NCI-H2227 (cell line): ENCODE measurements around the gene PTPRD.

ENCODE experiments used
- DNase-seq: peaks from one replicate; lab custom pipeline; 2025; ENCODE audit not compliant: unreplicated experiment; lab: John Stamatoyannopoulos, UW

PTPRD gene

GRCh38 chr9:8514760-8515159 is 2098.0 kb downstream of the PTPRD start:
- no peak for DNase-seq

GRCh38 chr9:8508671-8509290 is 2104.0 kb downstream of the PTPRD start:
- no peak for DNase-seq

GRCh38 chr9:8494571-8494970 is 2118.2 kb downstream of the PTPRD start:
- no peak for DNase-seq

DNA sequence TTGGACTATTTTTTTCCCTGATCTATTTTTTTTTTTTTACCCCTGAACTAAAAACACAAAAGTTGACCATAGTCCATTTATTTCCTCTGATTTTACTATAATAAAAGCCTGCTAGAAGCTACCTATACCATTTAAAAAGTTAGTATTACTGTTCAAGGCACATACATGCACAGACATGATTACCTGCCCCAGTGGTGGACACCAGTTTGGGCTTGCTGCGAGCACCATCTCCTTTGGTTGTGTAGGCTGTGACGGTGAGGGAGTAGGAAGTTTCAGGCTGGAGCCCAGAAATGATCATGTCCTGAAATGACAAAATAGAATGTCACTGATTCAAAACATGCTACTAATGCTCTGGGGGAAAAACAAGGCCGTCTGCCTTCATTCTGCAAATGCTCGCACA is 2120.1 kb downstream of the PTPRD start:
- no peak for DNase-seq

GRCh38 chr9:8492024-8492423 is 2120.8 kb downstream of the PTPRD start:
- no peak for DNase-seq

GRCh38 chr9:8491563-8491962 is 2121.2 kb downstream of the PTPRD start:
- DNase-seq: no peak

DNA sequence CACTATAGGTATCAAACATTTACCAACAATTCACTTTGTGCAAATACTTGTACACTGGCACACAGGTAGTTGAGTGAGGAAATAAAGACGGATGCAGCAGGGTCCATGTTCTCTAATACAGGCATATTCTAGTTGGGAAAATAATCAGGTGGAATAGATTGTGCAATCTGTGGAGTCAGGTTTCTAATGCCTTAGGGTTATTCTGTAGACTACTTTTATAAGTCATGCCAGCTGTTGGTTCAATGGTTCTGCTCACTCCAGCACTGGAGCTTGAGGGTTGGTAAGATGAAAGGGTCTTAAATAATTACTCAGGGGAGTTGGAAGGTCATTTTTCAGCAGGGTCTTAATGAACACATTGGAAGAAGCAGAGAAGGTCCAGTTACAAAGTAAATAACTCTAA is 2123.0 kb downstream of the PTPRD start:
- DNase-seq: no peak

- peak; percentile 23 for DNase-seq
Measured at GRCh38 chr9:8486095-8486494, 2126.7 kb downstream of the PTPRD start.

DNA sequence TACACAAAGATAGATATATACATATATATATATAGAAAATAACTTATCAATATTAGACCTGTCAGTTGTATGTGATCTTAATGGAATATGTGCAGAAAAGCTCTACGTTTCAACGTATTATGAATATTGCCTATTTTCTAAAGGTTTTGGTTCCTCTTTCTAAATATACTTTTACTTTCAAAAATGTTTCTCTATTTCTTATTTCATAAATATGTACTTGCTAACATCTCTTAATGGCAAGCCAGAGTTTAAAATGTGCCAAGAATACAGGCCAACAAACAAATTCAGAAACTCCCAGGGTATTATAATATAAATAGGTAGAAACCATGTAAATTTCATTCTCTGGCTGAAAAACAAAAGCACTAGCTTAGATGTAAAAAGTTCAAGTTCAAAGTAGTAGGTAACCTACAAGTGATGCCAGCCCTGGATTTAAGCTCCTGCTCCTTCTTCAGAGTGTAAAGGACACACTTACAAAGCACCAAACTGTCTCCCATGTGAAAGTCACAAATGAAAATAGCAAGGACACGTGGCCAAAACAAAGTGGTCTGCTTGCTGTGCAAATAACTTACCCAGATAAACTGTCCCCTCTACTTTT is 2128.1 kb downstream of the PTPRD start:
- DNase-seq: no peak

DNA sequence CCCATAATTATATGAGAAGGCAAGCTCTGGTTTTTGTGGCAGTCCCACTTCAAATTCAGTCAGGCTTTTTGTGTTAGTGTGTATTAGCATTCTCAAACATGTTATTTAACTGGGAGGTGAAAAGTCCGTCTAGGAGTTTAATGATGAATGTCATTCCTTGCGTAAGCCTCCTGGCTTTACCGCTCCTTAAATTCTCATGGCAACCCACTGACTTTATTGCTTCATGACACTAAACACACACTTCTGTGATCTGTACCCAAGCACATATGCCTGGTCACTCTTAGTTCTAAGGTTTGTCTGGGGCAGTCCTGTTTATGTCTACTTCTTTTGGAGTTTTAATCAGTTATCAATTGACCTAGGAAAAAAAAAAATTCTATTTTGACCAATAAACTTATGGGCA is 2135.4 kb downstream of the PTPRD start:
- DNase-seq: no peak

DNA sequence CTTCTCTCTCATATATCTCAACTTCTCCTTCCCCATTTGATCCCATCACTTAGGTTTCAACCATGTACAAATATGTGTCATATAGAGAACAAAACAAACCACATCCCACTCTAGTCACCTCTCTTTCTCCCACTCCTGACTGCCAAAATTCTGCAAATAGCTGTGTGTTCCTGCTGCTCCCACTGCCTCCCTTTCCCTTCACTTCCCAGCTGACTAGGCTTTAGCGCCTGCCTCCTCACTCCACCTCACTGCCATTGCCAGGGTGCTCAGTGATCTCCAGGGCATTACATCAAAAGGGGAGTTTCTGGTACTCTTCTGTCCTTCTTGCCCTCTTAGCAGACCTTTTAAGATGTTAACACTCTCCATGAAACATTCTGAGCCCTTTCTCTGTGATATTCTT is 2137.9 kb downstream of the PTPRD start:
- DNase-seq: no peak

GRCh38 chr9:8473244-8474020 is 2139.4 kb downstream of the PTPRD start:
- no peak for DNase-seq

- peak; percentile 71 for DNase-seq
Measured at GRCh38 chr9:8468045-8468637, 2144.7 kb downstream of the PTPRD start.

GRCh38 chr9:8457816-8458215 is 2155.0 kb downstream of the PTPRD start:
- no peak for DNase-seq

DNA sequence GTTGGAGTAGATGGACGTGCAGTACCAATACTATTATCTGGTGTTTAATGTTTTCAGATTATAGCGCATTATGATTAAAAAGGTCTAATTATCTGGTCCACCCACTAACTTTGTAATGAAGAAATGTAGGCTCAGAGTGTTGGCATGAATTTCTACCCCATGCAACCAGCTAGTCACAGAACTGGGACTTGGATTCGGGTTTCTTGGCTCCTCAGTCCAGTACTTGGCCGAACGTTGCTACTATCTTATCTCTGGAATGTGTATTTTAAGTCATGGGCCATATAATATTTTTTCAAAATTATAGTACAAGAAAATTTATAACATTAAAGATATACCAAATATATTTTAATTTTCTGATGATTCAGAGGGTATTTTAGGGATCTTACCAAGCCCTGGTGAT is 2155.7 kb downstream of the PTPRD start:
- DNase-seq: no peak

DNA sequence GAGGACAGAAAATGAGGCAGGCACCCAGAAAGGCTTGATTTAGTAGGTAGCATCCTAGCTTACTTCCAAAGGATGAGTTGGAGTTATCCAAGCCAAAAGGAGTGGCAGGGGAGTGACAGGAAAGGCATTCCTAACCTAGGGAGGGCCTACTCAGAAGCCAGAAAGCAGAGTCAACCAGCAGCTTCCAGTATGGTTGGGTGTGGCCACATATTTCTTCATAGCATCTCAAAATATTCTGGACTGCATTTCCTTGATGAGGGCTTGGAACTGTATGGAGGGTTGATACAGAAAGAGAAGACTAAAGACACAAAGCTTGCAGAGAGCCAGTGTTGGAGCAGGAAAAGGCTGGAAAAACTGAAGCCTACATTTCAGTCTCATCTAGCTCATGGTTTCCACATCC is 2156.5 kb downstream of the PTPRD start:
- DNase-seq: no peak

GRCh38 chr9:8450810-8451545 is 2161.8 kb downstream of the PTPRD start:
- no peak for DNase-seq

GRCh38 chr9:8448226-8448625 is 2164.6 kb downstream of the PTPRD start:
- no peak for DNase-seq

GRCh38 chr9:8447601-8448000 is 2165.2 kb downstream of the PTPRD start:
- no peak for DNase-seq

GRCh38 chr9:8437876-8438275 is 2174.9 kb downstream of the PTPRD start:
- no peak for DNase-seq

DNA sequence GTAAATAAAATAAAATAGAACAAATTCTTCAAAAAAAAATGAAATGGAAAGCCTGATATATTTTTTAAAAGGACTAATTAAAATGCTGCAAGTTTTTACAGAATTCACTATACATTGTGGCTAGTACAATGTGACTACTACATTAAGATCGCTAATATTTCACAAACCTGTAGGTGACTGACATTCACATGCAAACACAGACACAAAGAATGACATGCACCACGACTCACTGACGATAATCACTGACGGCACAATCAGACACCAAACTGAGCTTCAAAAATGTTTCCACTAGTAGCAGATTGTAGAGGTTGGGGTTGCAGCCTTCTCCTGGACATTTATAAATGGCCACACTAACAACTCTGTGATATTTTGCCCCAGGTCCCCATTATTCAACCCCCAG is 2175.5 kb downstream of the PTPRD start:
- no peak for DNase-seq
